Activated B cell treated with CpG ODN at 0.5 μM for 24 hours (primary cell): ENCODE measurements around the gene FAM234A. TPM values are rescaled to one million over a fixed set of nuclear protein-coding genes. Genes with fewer than 3 reads are reported as not detected.
"Not testable (repeated sequence)": the region's sequence is repeated elsewhere in the genome, so short reads cannot be mapped to it uniquely, and the experiment has no call there.

Source experiments
- ATAC-seq: fragments of 200-7000 bp; cut with Tn5 transposase; one replicate; pipeline ENCODE4 v1.10.0; 2021; ENCODE audit warnings: low read depth, mild to moderate bottlenecking, moderate library complexity
- CTCF ChIA-PET: fragments of 350-600 bp; sonication (Branson Sonifier 250); formaldehyde crosslinking; loops from one replicate; lab custom pipeline; 2021; ENCODE audit warnings: antibody characterized with exemption; lab: Charles Lee
- POLR2A ChIA-PET: fragments of 350-600 bp; sonication (Branson Sonifier 250); formaldehyde crosslinking; loops from one replicate; lab custom pipeline; 2021; ENCODE audit warnings: antibody characterized with exemption; lab: Charles Lee
- DNase-seq: peaks from one replicate; pipeline ENCODE4 v3.0.0; 2022
- H3K27ac Mint-ChIP-seq: one replicate; pipeline ENCODE4 v1.8.0; 2020; ENCODE audit warnings: mixed read lengths
- H3K27me3 Mint-ChIP-seq: one replicate; pipeline ENCODE4 v1.8.0; 2021; ENCODE audit warnings: mixed read lengths
- H3K36me3 Mint-ChIP-seq: one replicate; pipeline ENCODE4 v1.8.0; 2021; ENCODE audit warnings: low read depth, mixed read lengths
- H3K4me1 Mint-ChIP-seq: one replicate; pipeline ENCODE4 v1.8.0; 2021; ENCODE audit warnings: mixed read lengths
- H3K4me3 Mint-ChIP-seq: one replicate; pipeline ENCODE4 v1.8.0; 2020; ENCODE audit warnings: mild to moderate bottlenecking, mixed read lengths
- H3K9me3 Mint-ChIP-seq: one replicate; pipeline ENCODE4 v1.8.0; 2020; ENCODE audit warnings: mixed read lengths
- intact Hi-C: fragments of 100-400 bp; cut with micrococcal nuclease; formaldehyde crosslinking; loops from one replicate; pipeline ENCODE4 v1.15.1; 2024
- total RNA-seq: library from RNA; stranded (reverse); gene quantifications from 2 replicates; pipeline ENCODE4 v1.2.3, GENCODE V29; 2022
- TF ChIP-seq, protein P1 (sequence below): fragments of 200-600 bp; IDR thresholded peaks from one replicate; pipeline ENCODE4 v1.8.0; 2022; ENCODE audit warnings: antibody characterized with exemption, mild to moderate bottlenecking

Gene FAM234A
- total RNA-seq, 1 donor from 2014 or later = 49.6 TPM

DNA sequence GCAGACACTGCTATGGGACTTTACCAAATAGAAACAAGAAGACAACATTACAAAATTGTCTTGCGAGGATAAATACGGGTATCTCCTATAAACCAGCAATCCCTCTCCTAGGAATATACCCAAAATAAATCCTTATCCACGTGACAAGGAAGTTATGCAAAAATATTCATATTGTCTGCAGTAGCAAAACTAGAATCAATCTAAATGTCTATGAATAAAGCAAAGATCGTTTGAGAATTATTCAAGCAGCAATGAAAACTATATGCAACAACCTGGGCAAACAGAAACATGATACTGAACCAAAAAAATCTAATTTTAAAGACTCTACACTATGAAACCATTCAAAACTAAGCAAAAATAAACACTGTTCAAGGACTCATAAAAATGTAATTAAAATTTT, 14.6 kb upstream of the FAM234A start:
- ATAC-seq = no peak
- Mint-ChIP-seq H3K9me3 (no peaks in the 10 kb centered on the region), H3K4me1 (no peaks in the 10 kb centered on the region), H3K36me3 (peaks cover 63% of the 10 kb centered on the region), H3K4me3 (no peak overlapping the region), H3K27me3 (no peaks in the 10 kb centered on the region), H3K27ac (no peak overlapping the region)
- TF ChIP-seq, protein P1, sequence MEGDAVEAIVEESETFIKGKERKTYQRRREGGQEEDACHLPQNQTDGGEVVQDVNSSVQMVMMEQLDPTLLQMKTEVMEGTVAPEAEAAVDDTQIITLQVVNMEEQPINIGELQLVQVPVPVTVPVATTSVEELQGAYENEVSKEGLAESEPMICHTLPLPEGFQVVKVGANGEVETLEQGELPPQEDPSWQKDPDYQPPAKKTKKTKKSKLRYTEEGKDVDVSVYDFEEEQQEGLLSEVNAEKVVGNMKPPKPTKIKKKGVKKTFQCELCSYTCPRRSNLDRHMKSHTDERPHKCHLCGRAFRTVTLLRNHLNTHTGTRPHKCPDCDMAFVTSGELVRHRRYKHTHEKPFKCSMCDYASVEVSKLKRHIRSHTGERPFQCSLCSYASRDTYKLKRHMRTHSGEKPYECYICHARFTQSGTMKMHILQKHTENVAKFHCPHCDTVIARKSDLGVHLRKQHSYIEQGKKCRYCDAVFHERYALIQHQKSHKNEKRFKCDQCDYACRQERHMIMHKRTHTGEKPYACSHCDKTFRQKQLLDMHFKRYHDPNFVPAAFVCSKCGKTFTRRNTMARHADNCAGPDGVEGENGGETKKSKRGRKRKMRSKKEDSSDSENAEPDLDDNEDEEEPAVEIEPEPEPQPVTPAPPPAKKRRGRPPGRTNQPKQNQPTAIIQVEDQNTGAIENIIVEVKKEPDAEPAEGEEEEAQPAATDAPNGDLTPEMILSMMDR = no peak
- DNase-seq = no peak
- CTCF ChIA-PET = interaction anchor here (1.8 kb wide), 1 partner anchor 113 kb away, joined by 5 read pairs; no protein-coding TSS in a partner anchor
- intact Hi-C loops = no loop called here
- POLR2A ChIA-PET = no interaction called here

DNA sequence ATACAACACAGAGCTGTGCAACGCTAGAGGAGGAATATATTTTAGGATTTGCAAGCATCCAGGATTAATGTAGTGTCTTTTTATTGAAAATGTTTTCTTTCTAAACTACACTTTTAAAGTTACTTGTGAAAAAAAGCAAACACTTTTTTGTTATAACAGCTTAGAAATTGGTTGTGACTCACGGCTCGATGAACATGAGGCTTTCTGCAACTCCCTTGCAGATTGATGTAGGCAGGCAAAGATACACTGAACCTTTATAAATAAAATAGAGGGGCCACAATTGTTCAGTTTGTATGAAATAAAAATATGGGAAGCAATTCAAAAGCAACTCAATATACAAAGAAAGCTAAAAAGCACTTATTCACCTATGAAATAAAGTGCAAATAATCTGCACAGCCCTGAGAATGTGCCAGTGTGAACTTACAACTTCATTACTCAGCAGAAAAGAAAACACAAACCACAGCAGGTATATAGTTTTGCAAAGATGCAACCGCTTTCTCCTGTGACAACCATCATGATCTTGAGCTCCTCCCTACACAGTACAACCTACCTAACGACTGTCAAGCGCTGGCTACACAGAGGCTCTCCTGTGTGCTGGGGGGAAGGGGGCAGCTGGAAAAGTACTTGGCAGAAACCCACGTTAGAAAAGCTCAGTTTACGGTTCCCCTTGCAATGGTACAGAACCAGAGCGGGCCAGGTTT, 6.3 kb upstream of the FAM234A start:
- CTCF ChIA-PET = interaction anchor here (1.2 to 1.3 kb wide), 2 partner anchors 134 to 163 kb away, joined by 3 read pairs; no protein-coding TSS in a partner anchor
- H3K36me3 Mint-ChIP-seq = peaks cover 44% of the 10 kb centered on the region
- ATAC-seq = no peak
- H3K27ac Mint-ChIP-seq = peak overlapping the region; percentile 89
- H3K9me3 Mint-ChIP-seq = no peaks in the 10 kb centered on the region
- intact Hi-C loops = no loop called here
- DNase-seq = no peak
- peak overlapping the region; percentile 86 for H3K4me3 Mint-ChIP-seq
- TF ChIP-seq, protein P1 = no peak
- no peaks in the 10 kb centered on the region for H3K27me3 Mint-ChIP-seq
- POLR2A ChIA-PET = interaction anchor here (1.0 to 2.4 kb wide), 4 partner anchors 47 to 155 kb away, joined by 3 to 15 read pairs (median 4); partner anchors contain the start of genes AXIN1, HBQ1 and MRPL28
- H3K4me1 Mint-ChIP-seq = peaks cover 27% of the 10 kb centered on the region

DNA sequence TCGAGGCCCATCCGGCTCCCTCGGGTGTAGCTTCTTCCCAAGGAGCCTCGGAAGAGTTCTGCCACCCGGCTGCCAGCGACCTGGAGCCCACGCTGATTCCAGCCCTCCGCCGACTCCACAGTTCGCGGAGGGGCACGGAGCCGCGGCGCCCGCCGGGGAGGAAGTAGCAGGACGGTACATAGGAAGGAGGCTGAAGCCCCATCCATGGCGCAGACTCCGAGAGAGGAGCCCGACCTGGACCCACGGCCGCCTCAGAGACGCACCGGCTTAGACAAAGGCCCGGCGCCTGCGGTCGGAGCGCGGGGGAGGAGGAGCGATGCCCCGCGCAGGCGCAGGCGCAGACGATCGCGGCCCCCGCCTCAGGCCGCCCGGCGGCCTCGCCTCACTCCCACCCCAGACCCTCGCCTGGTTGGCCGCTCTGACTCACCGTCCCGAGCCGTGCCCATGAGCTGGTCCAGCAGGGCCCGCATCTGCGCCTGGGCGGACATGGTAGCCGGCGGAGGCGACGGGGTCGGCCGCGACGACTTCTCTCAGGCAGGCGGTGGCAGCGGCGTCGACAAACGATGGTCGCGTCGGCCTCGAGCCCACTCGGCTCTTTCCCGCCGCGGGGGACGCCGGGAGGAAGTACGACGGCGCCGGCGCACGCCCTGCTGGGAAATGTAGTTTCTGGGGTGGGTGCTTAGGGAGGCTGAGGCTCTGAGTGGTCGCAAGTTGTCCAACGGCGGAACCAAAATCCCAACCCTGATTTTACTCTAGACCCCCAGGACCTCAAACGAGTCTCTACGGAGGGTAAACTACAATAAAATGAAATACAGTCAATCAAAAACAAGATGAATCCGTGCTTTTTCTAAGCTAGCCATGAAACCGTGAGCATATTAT, 5.5 kb upstream of the FAM234A start, which contains the start of gene LUC7L:
TSS of gene LUC7L (minus strand) at position 598 of the 879 bp plus-strand sequence. CDS start at position 488, 110 bp downstream.
- TF ChIP-seq, protein P1 = no peak
- intact Hi-C loops = loop anchor here (1.0 kb wide), 1 partner anchor 123 kb away; the partner anchor contains the start of gene AXIN1
- ChIA-PET POLR2A (interaction anchor here (1.0 to 2.4 kb wide), 4 partner anchors 48 to 173 kb away, joined by 3 to 15 read pairs (median 4); partner anchors contain the start of genes AXIN1, DECR2 and HBQ1), CTCF (interaction anchor here (1.3 kb wide), 1 partner anchor 163 kb away, joined by 3 read pairs; no protein-coding TSS in a partner anchor)
- peak within 1 kb of the TSS; percentile 86 for H3K4me3 Mint-ChIP-seq
- peaks cover 36% of the 10 kb centered on the region for H3K36me3 Mint-ChIP-seq
- ATAC-seq (peak; percentile 90), DNase-seq (peak; percentile 89)
- H3K9me3 Mint-ChIP-seq = no peaks in the 10 kb centered on the region
- H3K27me3 Mint-ChIP-seq = no peaks in the 10 kb centered on the region
- H3K4me1 Mint-ChIP-seq = peaks cover 27% of the 10 kb centered on the region
- peak within 1 kb of the TSS; percentile 89 for H3K27ac Mint-ChIP-seq

DNA sequence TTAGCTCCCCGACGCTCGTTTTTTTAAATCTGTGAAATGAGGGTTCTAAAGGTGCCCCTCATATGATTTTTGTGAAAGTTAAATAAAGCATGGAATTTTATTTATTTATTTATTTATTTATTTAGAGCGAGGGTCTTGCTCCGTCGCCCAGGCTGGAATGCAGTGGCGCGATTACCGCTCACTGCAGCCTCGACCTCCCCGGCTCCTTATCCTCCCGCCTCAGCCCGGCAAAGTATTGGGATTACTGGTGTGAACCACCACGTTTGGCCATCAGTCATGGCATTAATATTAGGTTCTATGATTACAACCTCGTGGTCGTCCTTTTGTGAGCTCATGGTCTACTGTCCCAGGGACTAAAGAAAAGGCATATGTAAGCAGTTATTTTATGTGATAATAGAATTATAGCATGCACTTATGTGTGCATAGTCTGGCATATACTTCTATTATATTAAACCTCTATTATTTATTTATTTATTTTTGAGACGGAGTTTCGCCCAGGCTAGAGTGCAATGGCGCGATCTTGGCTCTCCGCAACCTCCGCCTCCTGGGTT, 4.8 kb upstream of the FAM234A start:
- peaks cover 37% of the 10 kb centered on the region for H3K36me3 Mint-ChIP-seq
- ATAC-seq (no peak), DNase-seq (no peak)

DNA sequence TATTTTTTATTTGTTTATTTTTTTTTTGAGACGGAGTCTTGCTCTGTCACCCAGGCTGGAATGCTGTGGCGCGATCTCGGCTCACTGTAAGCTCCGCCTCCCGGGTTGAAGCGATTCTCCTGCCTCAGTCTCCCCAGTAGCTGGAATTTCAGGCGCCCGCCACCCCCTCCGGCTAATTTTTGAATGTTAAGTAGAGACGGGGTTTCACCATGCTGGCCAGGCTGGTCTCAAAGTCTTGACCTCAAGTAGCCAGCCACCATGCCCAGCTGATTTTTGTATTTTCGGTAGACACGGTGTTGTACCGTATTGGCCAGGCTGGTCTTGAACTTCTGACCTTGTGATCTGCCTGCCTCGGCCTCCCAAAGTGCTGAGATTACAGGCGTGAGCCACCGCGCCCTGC, 4.3 kb upstream of the FAM234A start:
- CTCF ChIA-PET, H3K27ac Mint-ChIP-seq, DNase-seq, intact Hi-C loops, H3K9me3 Mint-ChIP-seq, H3K27me3 Mint-ChIP-seq, H3K4me3 Mint-ChIP-seq, POLR2A ChIA-PET, ATAC-seq: not testable (repeated sequence)
- peaks cover 37% of the 10 kb centered on the region for H3K36me3 Mint-ChIP-seq
- H3K4me1 Mint-ChIP-seq = peaks cover 35% of the 10 kb centered on the region

More for the DNA sequence above, 4.8 kb upstream of the FAM234A start:
- Mint-ChIP-seq H3K27me3 (no peaks in the 10 kb centered on the region), H3K27ac (no peak overlapping the region), H3K4me3 (peak overlapping the region; percentile 68), H3K4me1 (peaks cover 31% of the 10 kb centered on the region), H3K9me3 (no peaks in the 10 kb centered on the region)
- POLR2A ChIA-PET = interaction anchor here (1.0 to 2.4 kb wide), 2 partner anchors 122 to 172 kb away, joined by 3 to 15 read pairs; partner anchors contain the start of genes AXIN1 and DECR2
- TF ChIP-seq, protein P1 = no peak
- intact Hi-C loops = loop anchor here (1.0 kb wide), 1 partner anchor 122 kb away; the partner anchor contains the start of gene AXIN1
- CTCF ChIA-PET = no interaction called here
